Endothelial cell of umbilical vein (primary cell): ENCODE results near the gene DNAJA4. TPM values are rescaled to one million over a fixed set of nuclear protein-coding genes. Genes with fewer than 3 reads are reported as not detected.

Experiments used
- BruUV-seq: library from RNA; stranded (reverse); fragments of 400-500 nt; replicated peaks from 2 replicates; lab custom pipeline; 2021; lab: Mats Ljungman, UMichigan
- CTCF ChIA-PET: fragments of 300-600, 350-600 bp; sonication (Branson Sonifier 250); formaldehyde crosslinking; loops from one replicate; lab custom pipeline; 2021; ENCODE audit warnings: antibody characterized with exemption, inconsistent platforms; lab: Charles Lee
- POLR2A ChIA-PET: fragments of 300-600, 350-600 bp; sonication (Branson Sonifier 250); formaldehyde crosslinking; loops from one replicate; lab custom pipeline; 2021; ENCODE audit warnings: antibody characterized with exemption, inconsistent platforms; lab: Charles Lee
- DNase-seq: peaks from one replicate; pipeline ENCODE4 v3.0.0-alpha.2; 2011; ENCODE audit warnings: low read depth, low spot score
- FAIRE-seq: peaks from 2 replicates; lab custom pipeline; 2011; peaks lifted over from hg19 to GRCh38; lab: Jason Lieb, UNC
- H2AFZ ChIP-seq: 2 replicates; pipeline ENCODE4 v1.6.0; 2012; ENCODE audit warnings: low read depth, low read length, control low read depth, inconsistent platforms
- H3K27ac ChIP-seq: 2 replicates; pipeline ENCODE4 v1.5.1; 2011; ENCODE audit warnings: low read depth, mild to moderate bottlenecking, control low read depth, low read length, moderate library complexity; ENCODE audit not compliant: insufficient read depth
- H3K27me3 ChIP-seq, 2 experiments: 2 replicates each; pipeline versions ENCODE4 v1.6.0 to v1.6.1; 2011; ENCODE audit warnings: low read length in 2 of 2, mixed read lengths in 1 of 2; ENCODE audit not compliant: control insufficient read depth in 2 of 2, insufficient read depth in 2 of 2
- H3K36me3 ChIP-seq, 2 experiments: 2 replicates in 1 of 2; 3 replicates in 1 of 2; pipeline ENCODE4 v1.5.1; 2011; ENCODE audit warnings: low read length in 2 of 2, mild to moderate bottlenecking in 1 of 2, moderate library complexity in 1 of 2; ENCODE audit not compliant: control insufficient read depth in 2 of 2, insufficient read depth in 2 of 2; ENCODE audit errors: extremely low read depth in 1 of 2
- H3K4me1 ChIP-seq: 3 replicates; pipeline ENCODE4 v1.5.1; 2011; ENCODE audit warnings: mild to moderate bottlenecking, low read length; ENCODE audit not compliant: control insufficient read depth, insufficient read depth; ENCODE audit errors: extremely low read depth
- H3K4me2 ChIP-seq: 2 replicates; pipeline ENCODE4 v1.6.1; 2011; ENCODE audit warnings: low read length, control low read depth, mixed read lengths; ENCODE audit not compliant: insufficient read depth
- H3K4me3 ChIP-seq, 3 experiments: fragments of 200-600 bp in 1 of 3; sonication (generic), shearing (Covaris generic) in 1 of 3; replicated peaks in 1 of 3; 2 replicates each; pipeline ENCODE4 v1.5.1; 2011 to 2016; ENCODE audit warnings: control low read depth in 3 of 3, low read length in 3 of 3, mild to moderate bottlenecking in 2 of 3, inconsistent platforms in 1 of 3, low read depth in 1 of 3, moderate library complexity in 1 of 3; ENCODE audit not compliant: insufficient read depth in 1 of 3
- H3K79me2 ChIP-seq: 2 replicates; pipeline ENCODE4 v1.6.0; 2012; ENCODE audit warnings: low read length, inconsistent platforms; ENCODE audit not compliant: control insufficient read depth, insufficient read depth
- H3K9ac ChIP-seq: replicated peaks from 2 replicates; pipeline ENCODE3; 2011; ENCODE audit warnings: low read length, control low read depth; ENCODE audit not compliant: insufficient read depth; ENCODE audit errors: extremely low read depth
- H3K9me1 ChIP-seq: replicated peaks from 3 replicates; pipeline ENCODE4 v1.6.0; 2011; ENCODE audit warnings: mild to moderate bottlenecking, low read length; ENCODE audit not compliant: control insufficient read depth, insufficient read depth; ENCODE audit errors: extremely low read depth
- H3K9me3 ChIP-seq: replicated peaks from 2 replicates; pipeline ENCODE4 v1.5.1; 2012; ENCODE audit warnings: low read length, inconsistent platforms; ENCODE audit not compliant: control insufficient read depth, insufficient read depth
- H4K20me1 ChIP-seq: replicated peaks from 2 replicates; pipeline ENCODE3; 2011; ENCODE audit warnings: mild to moderate bottlenecking, low read length; ENCODE audit not compliant: control insufficient read depth, insufficient read depth; ENCODE audit errors: extremely low read depth
- EZH2 ChIP-seq: IDR thresholded peaks from 2 replicates; pipeline ENCODE4 v1.6.1; 2012; ENCODE audit warnings: borderline replicate concordance, low read depth, mild to moderate bottlenecking, moderate library complexity, low read length, inconsistent platforms; ENCODE audit not compliant: severe bottlenecking
- FOS ChIP-seq: IDR thresholded peaks from 2 replicates; pipeline ENCODE4 v1.6.1; 2011; ENCODE audit warnings: mild to moderate bottlenecking, low read length, moderate library complexity, borderline replicate concordance; ENCODE audit not compliant: insufficient read depth
- GATA2 ChIP-seq: IDR thresholded peaks from 2 replicates; pipeline ENCODE4 v1.7.0; 2011; ENCODE audit warnings: low read depth, mild to moderate bottlenecking, moderate library complexity, mixed read lengths, low read length; ENCODE audit not compliant: insufficient read length, insufficient read depth
- JUN ChIP-seq: IDR thresholded peaks from 2 replicates; pipeline ENCODE4 v1.6.1; 2011; ENCODE audit warnings: borderline replicate concordance, low read depth; ENCODE audit not compliant: insufficient read length, insufficient read depth
- MAX ChIP-seq: IDR thresholded peaks from 2 replicates; pipeline ENCODE4 v1.6.1; 2011; ENCODE audit not compliant: insufficient read depth, insufficient read length
- MYC ChIP-seq: IDR thresholded peaks from one replicate; pipeline ENCODE4 v1.6.1; 2011; ENCODE audit warnings: mild to moderate bottlenecking, low read depth, low read length
- POLR2A ChIP-seq: IDR thresholded peaks from 2 replicates; pipeline ENCODE4 v1.6.1; 2012; ENCODE audit warnings: low read depth, mild to moderate bottlenecking, control low read depth, low read length
- POLR2AphosphoS5 ChIP-seq: IDR thresholded peaks from 2 replicates; pipeline ENCODE4 v1.6.1; 2012; ENCODE audit warnings: low read depth, mild to moderate bottlenecking, control low read depth, low read length, moderate library complexity; ENCODE audit not compliant: insufficient read depth
- dilution Hi-C: fragments of 300-500 bp; cut with MboI; formaldehyde crosslinking; loops from one replicate; pipeline ENCODE4 v1.15.0; 2019; ENCODE audit warnings: low sequenced_read_pairs; ENCODE audit not compliant: extremely low pct_ligation_motif_present
- intact Hi-C: fragments of 100-400 bp; cut with micrococcal nuclease; formaldehyde crosslinking; loops from one replicate; pipeline ENCODE4 v1.10.0; 2022
- polyA plus RNA-seq, 4 experiments: library from polyadenylated mRNA; depleted of rRNA in 3 of 4; stranded (reverse) in 3 of 4; unstranded in 1 of 4; fragments of >200 nt; gene quantifications; 2 replicates each; pipeline versions ENCODE4 v1.2.1 to v1.2.3, GENCODE V29; 2011 to 2012; ENCODE audit warnings: missing spikeins in 1 of 4
- total RNA-seq: library from RNA; stranded (reverse); gene quantifications from 2 replicates; pipeline ENCODE4 v1.2.3, GENCODE V29; 2021
- TF ChIP-seq, protein P1 (sequence below), 2 donors: IDR thresholded peaks; 1 replicate in 1 of 2; 2 replicates in 1 of 2; pipeline ENCODE4 v1.5.1; 2011; ENCODE audit warnings: low read length in 2 of 2, mild to moderate bottlenecking in 2 of 2, moderate library complexity in 2 of 2, control low read depth in 1 of 2, inconsistent platforms in 1 of 2, low read depth in 1 of 2; ENCODE audit not compliant: insufficient read depth in 1 of 2; ENCODE audit errors: extremely low read depth in 1 of 2

DNAJA4 gene
- total and polyA plus RNA-seq, 2 donors (not counting 3 experiments of a cell fraction or from before 2014, with no cell fraction given): 17.3 to 21.3 TPM

DNA sequence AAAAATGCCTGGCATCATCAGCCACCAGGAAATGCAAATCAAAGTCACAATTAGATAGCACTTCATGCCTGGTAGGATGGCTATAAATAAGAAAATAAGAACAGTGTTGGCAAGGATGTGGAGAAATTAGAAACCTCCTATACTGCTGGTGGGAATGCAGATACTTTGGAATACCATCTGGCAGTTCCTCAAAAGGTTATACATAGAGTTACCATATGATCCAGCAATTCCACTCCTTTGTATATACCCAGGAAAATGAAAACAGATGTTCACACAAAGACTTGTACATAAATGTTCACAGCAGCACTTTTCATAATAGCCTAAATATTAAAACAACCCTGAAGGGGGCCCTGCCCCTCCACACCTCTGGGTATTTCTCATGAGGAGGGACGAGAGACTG is 43.6 kb upstream of the DNAJA4 start:
- H2AFZ ChIP-seq: no peak overlapping the region
- no peaks in the 10 kb centered on the region for H3K4me1 ChIP-seq
- no peak overlapping the region for H3K4me2 ChIP-seq
- TF ChIP-seq JUN: no peak
- TF ChIP-seq, protein P1, sequence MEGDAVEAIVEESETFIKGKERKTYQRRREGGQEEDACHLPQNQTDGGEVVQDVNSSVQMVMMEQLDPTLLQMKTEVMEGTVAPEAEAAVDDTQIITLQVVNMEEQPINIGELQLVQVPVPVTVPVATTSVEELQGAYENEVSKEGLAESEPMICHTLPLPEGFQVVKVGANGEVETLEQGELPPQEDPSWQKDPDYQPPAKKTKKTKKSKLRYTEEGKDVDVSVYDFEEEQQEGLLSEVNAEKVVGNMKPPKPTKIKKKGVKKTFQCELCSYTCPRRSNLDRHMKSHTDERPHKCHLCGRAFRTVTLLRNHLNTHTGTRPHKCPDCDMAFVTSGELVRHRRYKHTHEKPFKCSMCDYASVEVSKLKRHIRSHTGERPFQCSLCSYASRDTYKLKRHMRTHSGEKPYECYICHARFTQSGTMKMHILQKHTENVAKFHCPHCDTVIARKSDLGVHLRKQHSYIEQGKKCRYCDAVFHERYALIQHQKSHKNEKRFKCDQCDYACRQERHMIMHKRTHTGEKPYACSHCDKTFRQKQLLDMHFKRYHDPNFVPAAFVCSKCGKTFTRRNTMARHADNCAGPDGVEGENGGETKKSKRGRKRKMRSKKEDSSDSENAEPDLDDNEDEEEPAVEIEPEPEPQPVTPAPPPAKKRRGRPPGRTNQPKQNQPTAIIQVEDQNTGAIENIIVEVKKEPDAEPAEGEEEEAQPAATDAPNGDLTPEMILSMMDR (IDR thresholded peaks at IDR 0.05; ENCODE audit: extremely low read depth in 1 of 2, insufficient read depth in 1 of 2, low read depth in 1 of 2, low read length in 2 of 2): no peak
- no peak for TF ChIP-seq POLR2A
- no peak for TF ChIP-seq FOS
- no peak for TF ChIP-seq EZH2
- no peak for TF ChIP-seq MAX
- TF ChIP-seq MYC: no peak
- no peak for TF ChIP-seq GATA2
- no peak for TF ChIP-seq POLR2AphosphoS5
- dilution Hi-C loops (no loop called here), intact Hi-C loops (no loop called here)
- H3K79me2 ChIP-seq: no peaks in the 10 kb centered on the region
- peaks cover 6 to 7% of the 10 kb centered on the region in 2 experiments for H3K27me3 ChIP-seq
- no peaks in the 10 kb centered on the region for H3K9me1 ChIP-seq
- ChIA-PET POLR2A (no interaction called here), CTCF (no interaction called here)
- H4K20me1 ChIP-seq: no peaks in the 10 kb centered on the region
- H3K36me3 ChIP-seq: no peaks in the 10 kb centered on the region
- DNase-seq (no peak), FAIRE-seq (no peak)
- H3K9ac ChIP-seq: no peak overlapping the region
- no peak overlapping the region for H3K4me3 ChIP-seq
- H3K9me3 ChIP-seq: no peaks in the 10 kb centered on the region
- BruUV-seq: no TSS peak
- H3K27ac ChIP-seq: no peak overlapping the region
